LNCaP clone FGC (cell line): Measurements from ENCODE around the gene CDKL1.
"Not testable (repeated sequence)": the region's sequence is repeated elsewhere in the genome, so short reads cannot be mapped to it uniquely, and the experiment has no call there.

ENCODE experiments used
- DNase-seq: peaks from one replicate; pipeline ENCODE4 v3.0.0-alpha.2; 2011; ENCODE audit warnings: low read depth
- H3K4me3 ChIP-seq: 2 replicates; pipeline ENCODE4 v1.5.1; 2011; ENCODE audit warnings: mild to moderate bottlenecking, low read depth, low read length, control low read depth
- CTCF ChIP-seq: IDR thresholded peaks from 2 replicates; pipeline ENCODE4 v1.5.1; 2012; ENCODE audit warnings: mild to moderate bottlenecking; ENCODE audit not compliant: control insufficient read depth, insufficient read depth; ENCODE audit errors: extremely low read depth

Gene CDKL1

GRCh38 chr14:50364792-50365191, 31.9 kb downstream of the CDKL1 start:
- H3K4me3 ChIP-seq, result no peak overlapping the region
- DNase-seq, result no peak
- no peak for TF ChIP-seq CTCF

GRCh38 chr14:50363714-50364111, 33.0 kb downstream of the CDKL1 start:
- no peak overlapping the region for H3K4me3 ChIP-seq
- TF ChIP-seq CTCF, result no peak
- no peak for DNase-seq

- no peak for TF ChIP-seq CTCF
- DNase-seq, result no peak
- no peak overlapping the region for H3K4me3 ChIP-seq
These were observed 33.6 kb downstream of the CDKL1 start for GRCh38 chr14:50362764-50363713.

GRCh38 chr14:50361473-50362403, 34.9 kb downstream of the CDKL1 start:
- not testable (repeated sequence) for H3K4me3 ChIP-seq, DNase-seq

- H3K4me3 ChIP-seq, result no peak overlapping the region
- DNase-seq, result no peak
- TF ChIP-seq CTCF, result no peak
These were observed 35.8 kb downstream of the CDKL1 start for GRCh38 chr14:50360851-50361250.

- DNase-seq, result no peak
- no peak for TF ChIP-seq CTCF
- H3K4me3 ChIP-seq, result no peak overlapping the region
These were observed 36.6 kb downstream of the CDKL1 start for GRCh38 chr14:50360093-50360492.

GRCh38 chr14:50359631-50360030, 37.0 kb downstream of the CDKL1 start:
- no peak overlapping the region for H3K4me3 ChIP-seq
- TF ChIP-seq CTCF, result no peak
- no peak for DNase-seq
